OCI-LY1 (cell line): Measurements from ENCODE around the gene PDE1C.

Experiments
- EZH2 ChIP-seq: fragments of 200-600 bp; sonication (generic), shearing (Covaris generic); IDR thresholded peaks from 2 replicates; pipeline ENCODE4 v1.8.0; 2017; ENCODE audit warnings: borderline replicate concordance, mixed run types, mild to moderate bottlenecking, antibody characterized with exemption, low read length, moderate library complexity, mixed read lengths
- TF ChIP-seq, protein P1 (sequence below): fragments of 200-600 bp; sonication (generic), shearing (Covaris generic); IDR thresholded peaks from 2 replicates; pipeline ENCODE4 v1.5.1; 2017; ENCODE audit warnings: mild to moderate bottlenecking, antibody characterized with exemption, low read length, moderate library complexity, mixed read lengths

DNA sequence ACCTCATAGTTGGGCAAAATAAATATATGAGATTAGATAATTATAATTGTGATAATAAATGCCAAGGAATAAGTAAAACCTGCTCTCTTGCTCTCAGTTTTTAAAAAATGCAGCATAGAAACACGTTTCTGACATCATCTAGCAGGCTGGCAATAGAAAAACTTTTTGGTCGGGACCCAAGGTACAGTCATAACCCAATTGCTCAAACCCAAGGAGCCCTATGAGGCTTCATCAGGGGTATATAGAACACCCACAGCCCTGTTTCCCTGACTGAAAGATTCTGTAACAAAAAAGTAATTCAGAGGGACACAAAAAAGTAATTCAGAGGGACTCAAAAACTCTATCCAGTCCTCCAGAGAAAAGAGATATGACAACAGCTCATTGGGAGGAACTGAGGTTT, 3.8 kb downstream of the PDE1C start:
- TF ChIP-seq, protein P1, sequence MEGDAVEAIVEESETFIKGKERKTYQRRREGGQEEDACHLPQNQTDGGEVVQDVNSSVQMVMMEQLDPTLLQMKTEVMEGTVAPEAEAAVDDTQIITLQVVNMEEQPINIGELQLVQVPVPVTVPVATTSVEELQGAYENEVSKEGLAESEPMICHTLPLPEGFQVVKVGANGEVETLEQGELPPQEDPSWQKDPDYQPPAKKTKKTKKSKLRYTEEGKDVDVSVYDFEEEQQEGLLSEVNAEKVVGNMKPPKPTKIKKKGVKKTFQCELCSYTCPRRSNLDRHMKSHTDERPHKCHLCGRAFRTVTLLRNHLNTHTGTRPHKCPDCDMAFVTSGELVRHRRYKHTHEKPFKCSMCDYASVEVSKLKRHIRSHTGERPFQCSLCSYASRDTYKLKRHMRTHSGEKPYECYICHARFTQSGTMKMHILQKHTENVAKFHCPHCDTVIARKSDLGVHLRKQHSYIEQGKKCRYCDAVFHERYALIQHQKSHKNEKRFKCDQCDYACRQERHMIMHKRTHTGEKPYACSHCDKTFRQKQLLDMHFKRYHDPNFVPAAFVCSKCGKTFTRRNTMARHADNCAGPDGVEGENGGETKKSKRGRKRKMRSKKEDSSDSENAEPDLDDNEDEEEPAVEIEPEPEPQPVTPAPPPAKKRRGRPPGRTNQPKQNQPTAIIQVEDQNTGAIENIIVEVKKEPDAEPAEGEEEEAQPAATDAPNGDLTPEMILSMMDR: no peak
- no peak for TF ChIP-seq EZH2
